ENCODE results near the gene SCMH1. TPM values are rescaled to one million over a fixed set of nuclear protein-coding genes. Genes with fewer than 3 reads are reported as not detected.
"Not testable (repeated sequence)": the region's sequence is repeated elsewhere in the genome, so short reads cannot be mapped to it uniquely, and the experiment has no call there.

Gene SCMH1
- total and polyA plus RNA-seq, 2 of the 4 experiments (the other 2 are of a cell fraction): 9.0 to 19.4 TPM

DNA sequence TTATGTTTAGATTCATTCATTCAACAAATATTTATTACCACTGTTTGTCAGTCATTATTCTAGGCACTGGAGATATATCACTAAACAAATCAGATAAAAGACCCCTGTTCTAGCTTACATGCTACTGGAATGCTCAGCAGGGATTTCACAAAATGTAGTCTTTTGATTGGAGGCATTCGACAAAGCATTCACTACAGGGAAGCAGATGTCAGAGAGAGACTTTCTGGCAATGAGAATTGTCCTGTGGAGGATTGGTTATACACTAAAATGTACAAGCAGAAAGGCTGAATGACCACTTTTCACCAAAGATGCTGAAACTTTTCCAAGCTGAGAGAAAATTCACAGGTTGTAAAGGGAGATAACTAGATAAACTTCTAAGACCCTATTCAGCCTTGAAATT, 57.7 kb downstream of the SCMH1 start (continued):
- TF ChIP-seq, protein P1, sequence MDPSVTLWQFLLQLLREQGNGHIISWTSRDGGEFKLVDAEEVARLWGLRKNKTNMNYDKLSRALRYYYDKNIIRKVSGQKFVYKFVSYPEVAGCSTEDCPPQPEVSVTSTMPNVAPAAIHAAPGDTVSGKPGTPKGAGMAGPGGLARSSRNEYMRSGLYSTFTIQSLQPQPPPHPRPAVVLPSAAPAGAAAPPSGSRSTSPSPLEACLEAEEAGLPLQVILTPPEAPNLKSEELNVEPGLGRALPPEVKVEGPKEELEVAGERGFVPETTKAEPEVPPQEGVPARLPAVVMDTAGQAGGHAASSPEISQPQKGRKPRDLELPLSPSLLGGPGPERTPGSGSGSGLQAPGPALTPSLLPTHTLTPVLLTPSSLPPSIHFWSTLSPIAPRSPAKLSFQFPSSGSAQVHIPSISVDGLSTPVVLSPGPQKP (IDR thresholded peaks at IDR 0.05; ENCODE audit: borderline replicate concordance, low read depth, low read length): no peak
- TF ChIP-seq POLR2A (IDR thresholded peaks at IDR 0.05; ENCODE audit: low read depth, low read length) (no peak), MAFK (IDR thresholded peaks at IDR 0.05; ENCODE audit: low read depth, low read length) (no peak)

DNA sequence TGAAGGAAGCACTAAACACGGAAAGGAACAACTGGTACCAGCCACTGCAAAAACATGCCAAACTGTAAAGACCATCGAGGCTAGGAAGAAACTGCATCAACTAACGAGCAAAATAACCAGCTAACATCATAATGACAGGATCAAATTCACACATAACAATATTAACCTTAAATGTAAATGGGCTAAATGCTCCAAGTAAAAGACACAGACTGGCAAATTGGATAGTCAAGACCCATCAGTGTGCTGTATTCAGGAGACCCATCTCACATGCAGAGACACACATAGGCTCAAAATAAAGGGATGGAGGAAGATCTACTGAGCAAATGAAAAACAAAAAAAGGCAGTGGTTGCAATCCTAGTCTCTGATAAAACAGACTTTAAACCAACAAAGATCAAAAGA, 63.9 kb downstream of the SCMH1 start:
- H2AK9ac ChIP-seq (replicated peaks; ENCODE audit: low read depth, low read length, poor library complexity); in situ Hi-C loops (cut with MboI; ENCODE audit: low sequenced_read_pairs); H4K5ac ChIP-seq (ENCODE audit: low read depth, low read length); H3K79me1 ChIP-seq (ENCODE audit: low read depth in 1 of 2, low read length in 2 of 2); POLR2A ChIA-PET (ENCODE audit: unreplicated experiment); H4K20me1 ChIP-seq (ENCODE audit: insufficient read depth, low read length); H2BK20ac ChIP-seq (ENCODE audit: low read depth, low read length); H3K4me1 ChIP-seq (ENCODE audit: control insufficient read depth, insufficient read depth, low read length); BruUV-seq (replicated peaks); H3K56ac ChIP-seq (ENCODE audit: extremely low read depth, insufficient read depth, low read length); H4K8ac ChIP-seq (ENCODE audit: low read depth in 2 of 2, low read length in 2 of 2); H3K4me3 ChIP-seq (ENCODE audit: insufficient read depth, low read depth, low read length); H3K4me2 ChIP-seq (ENCODE audit: low read depth, low read length); H3K18ac ChIP-seq (ENCODE audit: low read depth, low read length); H3K36me3 ChIP-seq (ENCODE audit: control insufficient read depth, insufficient read depth, low read length); H2BK5ac ChIP-seq (ENCODE audit: low read depth, low read length, poor library complexity, severe bottlenecking); dilution Hi-C loops (cut with HindIII; ENCODE audit: low sequenced_read_pairs, unreplicated experiment); H4K91ac ChIP-seq (ENCODE audit: insufficient read depth, low read depth, low read length); H3K9me3 ChIP-seq (ENCODE audit: control insufficient read depth, insufficient read depth, low read length); H2BK15ac ChIP-seq (ENCODE audit: low read depth, low read length); H3K27ac ChIP-seq (ENCODE audit: insufficient read depth, low read length); H3K27me3 ChIP-seq (ENCODE audit: control insufficient read depth, insufficient read depth, low read length); CTCF ChIA-PET; H3K23ac ChIP-seq (ENCODE audit: low read depth, low read length); DNase-seq; ATAC-seq (ENCODE audit: low read depth); H3K9ac ChIP-seq (ENCODE audit: low read depth, low read length); H2BK120ac ChIP-seq (ENCODE audit: low read depth, low read length); H3K9me1 ChIP-seq (ENCODE audit: insufficient read depth, low read length); H3K4ac ChIP-seq (ENCODE audit: low read depth, low read length); H3K14ac ChIP-seq (replicated peaks; ENCODE audit: low read depth, low read length); H2AFZ ChIP-seq (replicated peaks; ENCODE audit: low read length, poor library complexity); H2AK5ac ChIP-seq (ENCODE audit: low read depth, low read length); intact Hi-C loops (cut with micrococcal nuclease): not testable (repeated sequence)
- WGBS, 2 experiments (ENCODE audit: extremely low coverage in 2 of 2, insufficient read length in 1 of 2): no CpG with 5 or more reads among the region's 3 CpGs

Measured in IMR-90 (cell line).